ENCODE data around the gene XYLB.
"Not testable (repeated sequence)": the region's sequence is repeated elsewhere in the genome, so short reads cannot be mapped to it uniquely, and the experiment has no call there.

XYLB gene

DNA sequence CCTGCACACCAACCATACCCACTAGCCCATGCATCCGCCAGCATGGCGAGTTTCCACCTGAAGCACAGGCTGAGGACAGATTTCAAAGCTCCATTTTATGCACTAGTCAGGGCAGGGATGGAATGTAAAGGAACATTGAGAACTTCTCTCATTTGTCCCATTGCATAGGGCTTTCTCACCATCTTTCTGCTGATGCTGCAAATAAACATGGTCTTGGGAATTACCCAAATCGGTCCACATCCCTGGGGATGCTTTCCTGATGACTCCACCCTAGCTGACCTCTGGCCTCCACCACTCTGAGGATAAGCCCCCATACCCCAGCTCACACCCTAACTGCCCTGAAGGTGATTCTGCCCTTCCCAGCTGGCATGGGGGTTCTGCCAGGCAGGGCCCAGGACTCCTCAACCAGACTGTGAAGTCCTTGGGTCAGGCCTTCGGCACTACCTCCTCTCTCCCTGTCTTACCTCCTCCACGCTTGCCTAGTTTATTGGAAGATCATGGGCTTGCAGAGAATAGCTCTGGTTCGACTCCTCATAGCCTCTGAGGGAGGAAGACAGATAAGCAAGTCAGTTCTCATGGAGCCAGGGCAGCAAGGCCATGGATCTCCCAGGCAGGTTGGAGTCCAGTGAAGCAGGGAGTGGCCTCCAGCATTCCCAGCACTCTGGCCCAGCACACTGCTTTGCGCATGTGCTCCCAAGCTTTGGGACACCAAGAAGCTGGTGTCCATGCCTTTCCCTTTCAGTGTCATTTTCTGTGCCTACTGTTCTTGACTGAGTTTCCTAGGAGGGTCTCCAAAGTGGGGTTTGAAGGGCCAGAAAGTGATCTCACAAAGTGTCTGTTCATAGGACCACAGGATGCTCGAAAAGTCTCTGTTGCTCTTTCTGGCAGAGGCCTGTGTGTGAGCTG, 27.6 kb upstream of the XYLB start:
- no peak overlapping the region for H3K4me3 ChIP-seq (ENCODE audit: low read depth, low read length)
- POLR2A ChIA-PET: no interaction called here
- no peak for DNase-seq (ENCODE audit: low read depth, low spot score)
- TF ChIP-seq, protein P1, sequence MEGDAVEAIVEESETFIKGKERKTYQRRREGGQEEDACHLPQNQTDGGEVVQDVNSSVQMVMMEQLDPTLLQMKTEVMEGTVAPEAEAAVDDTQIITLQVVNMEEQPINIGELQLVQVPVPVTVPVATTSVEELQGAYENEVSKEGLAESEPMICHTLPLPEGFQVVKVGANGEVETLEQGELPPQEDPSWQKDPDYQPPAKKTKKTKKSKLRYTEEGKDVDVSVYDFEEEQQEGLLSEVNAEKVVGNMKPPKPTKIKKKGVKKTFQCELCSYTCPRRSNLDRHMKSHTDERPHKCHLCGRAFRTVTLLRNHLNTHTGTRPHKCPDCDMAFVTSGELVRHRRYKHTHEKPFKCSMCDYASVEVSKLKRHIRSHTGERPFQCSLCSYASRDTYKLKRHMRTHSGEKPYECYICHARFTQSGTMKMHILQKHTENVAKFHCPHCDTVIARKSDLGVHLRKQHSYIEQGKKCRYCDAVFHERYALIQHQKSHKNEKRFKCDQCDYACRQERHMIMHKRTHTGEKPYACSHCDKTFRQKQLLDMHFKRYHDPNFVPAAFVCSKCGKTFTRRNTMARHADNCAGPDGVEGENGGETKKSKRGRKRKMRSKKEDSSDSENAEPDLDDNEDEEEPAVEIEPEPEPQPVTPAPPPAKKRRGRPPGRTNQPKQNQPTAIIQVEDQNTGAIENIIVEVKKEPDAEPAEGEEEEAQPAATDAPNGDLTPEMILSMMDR (IDR thresholded peaks at IDR 0.05; ENCODE audit: insufficient read depth, low read length, missing control alignments): no peak
- CTCF ChIA-PET: interaction anchor here (1.3 to 1.4 kb wide), 2 partner anchors 21 to 27 kb away, joined by 4 to 6 read pairs; partner anchors contain the start of gene XYLB

DNA sequence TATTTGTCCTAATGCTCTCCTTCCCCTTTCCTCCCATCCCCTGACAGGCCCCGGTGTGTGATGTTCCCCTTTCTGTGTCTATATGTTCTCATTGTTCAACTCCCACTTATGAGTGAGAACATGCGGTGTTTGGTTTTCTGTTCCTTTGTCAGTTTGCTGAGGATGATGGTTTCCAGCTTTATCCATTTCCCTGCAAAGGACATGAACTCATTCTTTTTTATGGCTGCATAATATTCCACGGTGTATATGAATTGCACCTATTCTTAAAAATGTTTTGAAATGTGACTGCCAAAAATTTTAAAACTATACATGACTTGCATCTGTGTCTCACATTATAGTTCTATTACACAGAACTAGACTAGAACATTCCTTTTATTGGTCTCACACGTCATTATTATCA, 25.9 kb upstream of the XYLB start:
- POLR2A ChIA-PET; DNase-seq (ENCODE audit: low read depth, low spot score): not testable (repeated sequence)
- CTCF ChIA-PET: interaction anchor here (0.9 kb wide), 1 partner anchor 26 kb away, joined by 3 read pairs; the partner anchor contains the start of gene XYLB

DNA sequence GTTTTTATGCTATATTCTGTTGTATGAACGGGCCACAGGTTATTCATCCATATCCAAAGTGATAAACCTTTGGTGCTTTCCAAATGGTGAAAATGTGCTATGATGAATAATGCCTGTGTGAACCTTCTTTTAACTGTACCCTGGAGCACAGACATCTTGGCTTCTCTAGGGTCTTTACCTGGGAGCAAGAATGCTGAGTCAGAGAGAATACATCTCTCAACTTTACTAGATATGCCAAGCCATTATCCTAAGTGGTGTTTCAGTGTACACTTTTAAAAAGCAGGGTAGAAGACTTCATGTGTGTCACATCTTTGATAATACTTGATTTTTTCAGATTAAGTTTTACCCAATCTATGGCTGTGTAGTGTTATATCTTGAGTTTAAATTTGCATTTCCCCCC, 23.5 kb upstream of the XYLB start:
- H3K4me3 ChIP-seq (ENCODE audit: low read depth, low read length): no peak overlapping the region
- no peak for DNase-seq (ENCODE audit: low read depth, low spot score)
- TF ChIP-seq, protein P1 (IDR thresholded peaks at IDR 0.05; ENCODE audit: insufficient read depth, low read length, missing control alignments): no peak
- POLR2A ChIA-PET: no interaction called here
- CTCF ChIA-PET: no interaction called here

More for the DNA sequence above, 25.9 kb upstream of the XYLB start:
- not testable (repeated sequence) for H3K4me3 ChIP-seq (ENCODE audit: low read depth, low read length)

DNA sequence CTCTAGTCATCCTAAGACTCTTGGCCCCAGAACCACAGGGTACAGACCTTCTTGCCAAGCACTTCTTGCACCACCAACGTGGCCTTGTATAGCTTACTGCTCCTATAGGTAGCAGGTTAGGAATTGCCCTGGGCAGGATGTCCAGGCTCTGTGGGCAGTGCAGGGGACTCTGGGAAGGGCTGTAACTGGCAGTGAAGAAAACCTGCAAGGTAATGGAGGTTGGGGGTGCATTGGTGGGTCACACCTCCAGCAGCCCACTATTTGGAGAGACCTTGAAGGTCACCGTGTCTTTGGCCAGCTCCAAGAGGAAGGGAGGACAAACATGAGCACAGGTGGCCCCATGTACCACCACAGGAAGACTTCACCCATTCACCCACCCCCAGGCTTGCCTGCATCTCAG, 21.3 kb upstream of the XYLB start:
- DNase-seq (ENCODE audit: low read depth, low spot score): no peak
- POLR2A ChIA-PET: no interaction called here
- TF ChIP-seq, protein P1 (IDR thresholded peaks at IDR 0.05; ENCODE audit: insufficient read depth, low read length, missing control alignments): no peak
- CTCF ChIA-PET: interaction anchor here (2.4 kb wide), 1 partner anchor 20 kb away, joined by 14 read pairs; the partner anchor contains the start of gene XYLB
- H3K4me3 ChIP-seq (ENCODE audit: low read depth, low read length): no peak overlapping the region

DNA sequence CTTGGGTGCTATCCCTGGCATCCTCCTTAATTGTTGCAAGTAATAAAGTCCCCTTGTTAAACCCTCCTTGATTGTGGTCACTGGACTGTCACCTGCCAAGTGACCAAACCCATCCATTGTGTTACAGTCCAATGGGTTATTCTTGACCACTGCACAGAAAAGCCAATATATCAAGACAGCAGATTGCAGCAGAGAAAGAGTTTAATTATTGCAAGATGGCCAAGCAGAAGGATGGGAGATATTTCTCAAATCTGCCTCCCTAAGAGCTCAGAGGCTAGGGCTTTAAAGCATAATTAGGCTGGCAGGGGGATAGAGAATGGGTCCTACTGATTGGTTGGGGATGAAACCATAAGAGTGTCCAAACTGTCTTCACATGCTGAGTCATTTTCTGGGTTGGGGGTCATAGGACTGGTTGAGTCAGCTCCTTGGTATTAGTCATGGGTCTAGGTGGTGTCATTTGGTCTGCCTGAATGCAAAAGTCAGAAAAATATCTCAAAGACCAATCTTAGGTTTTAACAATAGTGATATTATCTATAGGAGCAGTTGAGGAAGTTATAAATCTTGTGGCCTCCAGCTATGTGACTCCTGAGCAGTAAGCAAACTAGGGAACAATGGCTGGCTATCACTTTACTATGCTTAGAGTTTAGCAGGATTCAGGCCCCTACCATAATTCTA, 19.1 kb upstream of the XYLB start:
- ChIA-PET POLR2A (no interaction called here), CTCF (interaction anchor here (1.5 to 3.0 kb wide), 2 partner anchors 8 to 19 kb away, joined by 5 to 17 read pairs; partner anchors contain the start of gene XYLB)
- TF ChIP-seq, protein P1 (IDR thresholded peaks at IDR 0.05; ENCODE audit: insufficient read depth, low read length, missing control alignments): no peak
- no peak for DNase-seq (ENCODE audit: low read depth, low spot score)
- no peak overlapping the region for H3K4me3 ChIP-seq (ENCODE audit: low read depth, low read length)

DNA sequence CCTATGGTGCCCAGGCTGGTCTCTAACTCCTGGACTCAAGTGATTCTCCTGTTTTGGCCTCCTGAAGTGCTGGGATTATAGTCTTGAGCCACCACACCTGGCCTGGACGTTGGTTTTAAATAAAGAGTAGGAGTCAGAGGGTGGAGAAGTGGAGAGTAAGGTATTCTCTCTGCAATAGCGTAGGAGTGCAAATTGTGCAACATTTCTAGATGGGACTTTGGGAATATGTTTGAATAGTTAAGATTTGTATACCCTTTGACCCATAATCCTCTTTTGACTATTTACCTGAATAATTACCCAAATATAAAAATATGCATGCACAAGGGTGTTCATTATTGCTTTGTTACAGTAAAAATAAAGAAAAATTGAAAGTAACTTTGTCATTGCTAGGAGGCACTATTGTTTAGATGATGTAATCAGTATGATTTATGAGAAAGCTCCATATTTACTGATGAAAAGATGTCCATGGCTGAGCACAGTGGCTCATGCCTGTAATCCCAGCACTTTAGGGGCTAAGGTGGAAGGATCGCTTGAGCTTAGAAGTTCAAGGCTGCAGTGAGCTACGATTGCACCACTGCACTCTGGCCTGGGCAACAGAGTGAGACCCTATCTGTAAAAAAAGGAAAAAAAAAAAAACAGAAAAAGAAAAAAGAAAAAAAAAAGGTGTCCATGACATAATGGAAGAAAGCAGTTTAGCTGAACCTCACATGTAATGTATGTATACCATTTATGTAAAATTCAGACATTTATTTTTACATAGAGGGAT, 15.1 kb upstream of the XYLB start:
- no peak for DNase-seq (ENCODE audit: low read depth, low spot score)
- TF ChIP-seq, protein P1 (IDR thresholded peaks at IDR 0.05; ENCODE audit: insufficient read depth, low read length, missing control alignments): no peak
- CTCF ChIA-PET: interaction anchor here (3.1 kb wide), 1 partner anchor 15 kb away, joined by 15 read pairs; the partner anchor contains the start of gene XYLB
- H3K4me3 ChIP-seq (ENCODE audit: low read depth, low read length): no peak overlapping the region
- POLR2A ChIA-PET: no interaction called here

All from AG04449 (cell line).